Psoas muscle (tissue), 8 donors: ENCODE data around the gene NRIP3. TPM values are rescaled to one million over a fixed set of nuclear protein-coding genes. Genes with fewer than 3 reads are reported as not detected.
"Not testable (repeated sequence)": the region's sequence is repeated elsewhere in the genome, so short reads cannot be mapped to it uniquely, and the experiment has no call there.

Experiments
- ATAC-seq, 4 donors: fragments of 200-7000 bp; cut with Tn5 transposase; one replicate each; pipeline ENCODE4 v1.9.1; 2020; ENCODE audit warnings: moderate library complexity in 3 of 4, mild to moderate bottlenecking in 2 of 4
- DNase-seq, 2 donors: peaks; one replicate each; pipeline ENCODE4 v3.0.0-alpha.2; 2020
- H3K27ac ChIP-seq: fragments of 200-600 bp; one replicate; pipeline ENCODE4 v1.8.0; 2022
- H3K27me3 ChIP-seq, 3 donors: fragments of 200-600 bp in 1 of 3; one replicate each; pipeline versions ENCODE4 v1.6.1 to v1.8.0; 2013 to 2022; ENCODE audit warnings: low read length in 2 of 3, mild to moderate bottlenecking in 2 of 3, moderate library complexity in 1 of 3; ENCODE audit not compliant: insufficient read depth in 3 of 3
- H3K36me3 ChIP-seq, 2 donors: fragments of 200-600 bp in 1 of 2; one replicate each; pipeline versions ENCODE4 v1.6.1 to v1.8.0; 2013 to 2022; ENCODE audit warnings: low read depth in 1 of 2, mild to moderate bottlenecking in 1 of 2, moderate library complexity in 1 of 2; ENCODE audit not compliant: insufficient read depth in 1 of 2
- H3K4me1 ChIP-seq: fragments of 200-600 bp; one replicate; pipeline ENCODE4 v1.8.0; 2022
- H3K4me3 ChIP-seq: fragments of 200-600 bp; one replicate; pipeline ENCODE4 v1.8.0; 2022; ENCODE audit warnings: mild to moderate bottlenecking
- H3K9me3 ChIP-seq: fragments of 200-600 bp; one replicate; pipeline ENCODE4 v1.8.0; 2022
- WGBS, 3 donors: extraction: QIAGEN DNeasy Blood & Tissue Kit; methylation state at CpG; one replicate each; pipeline versions ENCODE4 v1.1.6 to v1.1.7; 2013; 5-methylcytosine and 5-hydroxymethylcytosine counted together
- intact Hi-C, 2 donors: fragments of 100-400 bp; cut with DNase I; formaldehyde crosslinking; loops; one replicate each; pipeline versions ENCODE4 v1.11.0 to v1.14.2; 2022
- polyA plus RNA-seq, 3 donors: library from polyadenylated mRNA; stranded (reverse); fragments of 200-250 nt; gene quantifications; one replicate each; pipeline ENCODE4 v1.2.3, GENCODE V29; 2013
- total RNA-seq, 4 donors: library from RNA; stranded (reverse); fragmentation: NEBNext Ultra II Directional in 2 of 4; extraction: Animal tissue kit (Norgen Biotek cat#: 25700) in 2 of 4; gene quantifications; one replicate each; pipeline versions ENCODE4 v1.2.1 to v1.2.4, GENCODE V29; 2021 to 2023
- TF ChIP-seq, protein P1 (sequence below): fragments of 200-600 bp; IDR thresholded peaks from one replicate; pipeline ENCODE4 v1.8.0; 2022; ENCODE audit warnings: antibody characterized with exemption
- donor health status: healthy with polysubstance abuse.
- donor health status: DM: no; HTN: no; CAD: no; lungs with moderate emphysema.
- donor health status: Bipolar disorder and iron deficiency.
- donor health status: healthy.
- donor health status: DM: yes; HTN: yes; CAD: no.
- donor health status: DM: no; HTN: no; CAD: no.
- donor health status: DM: no; HTN: no; CAD: no.
- donor health status: DM: yes; HTN: yes; CAD: no.

NRIP3 gene
- total and polyA plus RNA-seq, 7 donors: 0.09 to 2.1 (median 0.23) TPM; not detected in 1

DNA sequence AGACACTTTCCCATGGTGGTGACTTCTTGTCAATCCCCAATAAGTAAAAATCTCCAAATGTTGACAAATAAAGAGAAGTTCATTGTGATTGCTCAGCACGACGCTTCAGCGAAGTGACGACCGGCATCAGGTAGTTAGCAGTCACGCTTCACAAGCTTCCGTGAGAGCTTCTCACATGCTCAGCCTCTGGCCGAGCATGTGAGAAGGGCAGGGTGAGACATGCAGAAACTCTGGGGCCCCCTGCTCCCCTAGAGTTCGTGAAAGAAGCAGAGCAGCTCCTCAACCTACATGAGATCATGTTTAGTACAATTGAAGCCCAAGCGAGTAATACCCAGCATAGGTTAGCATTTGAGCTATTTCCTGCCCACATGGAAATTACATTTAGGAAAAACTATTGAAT, 66.6 kb downstream of the NRIP3 start:
- Histone ChIP-seq H3K27ac (no peak overlapping the region), H3K4me1 (no peaks in the 10 kb centered on the region), H3K36me3 (no peaks in the 10 kb centered on the region), H3K27me3 (peaks cover 0 to 3% (median 0%) of the 10 kb centered on the region in 3 donors), H3K4me3 (no peak overlapping the region), H3K9me3 (no peaks in the 10 kb centered on the region)
- WGBS, 3 donors: 74 to 81% (median 79%) methylated on average over 10 of the region's 10 CpGs
- ATAC-seq (no peak), DNase-seq (no peak)
- TF ChIP-seq, protein P1, sequence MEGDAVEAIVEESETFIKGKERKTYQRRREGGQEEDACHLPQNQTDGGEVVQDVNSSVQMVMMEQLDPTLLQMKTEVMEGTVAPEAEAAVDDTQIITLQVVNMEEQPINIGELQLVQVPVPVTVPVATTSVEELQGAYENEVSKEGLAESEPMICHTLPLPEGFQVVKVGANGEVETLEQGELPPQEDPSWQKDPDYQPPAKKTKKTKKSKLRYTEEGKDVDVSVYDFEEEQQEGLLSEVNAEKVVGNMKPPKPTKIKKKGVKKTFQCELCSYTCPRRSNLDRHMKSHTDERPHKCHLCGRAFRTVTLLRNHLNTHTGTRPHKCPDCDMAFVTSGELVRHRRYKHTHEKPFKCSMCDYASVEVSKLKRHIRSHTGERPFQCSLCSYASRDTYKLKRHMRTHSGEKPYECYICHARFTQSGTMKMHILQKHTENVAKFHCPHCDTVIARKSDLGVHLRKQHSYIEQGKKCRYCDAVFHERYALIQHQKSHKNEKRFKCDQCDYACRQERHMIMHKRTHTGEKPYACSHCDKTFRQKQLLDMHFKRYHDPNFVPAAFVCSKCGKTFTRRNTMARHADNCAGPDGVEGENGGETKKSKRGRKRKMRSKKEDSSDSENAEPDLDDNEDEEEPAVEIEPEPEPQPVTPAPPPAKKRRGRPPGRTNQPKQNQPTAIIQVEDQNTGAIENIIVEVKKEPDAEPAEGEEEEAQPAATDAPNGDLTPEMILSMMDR: no peak
- intact Hi-C loops: no loop called here

DNA sequence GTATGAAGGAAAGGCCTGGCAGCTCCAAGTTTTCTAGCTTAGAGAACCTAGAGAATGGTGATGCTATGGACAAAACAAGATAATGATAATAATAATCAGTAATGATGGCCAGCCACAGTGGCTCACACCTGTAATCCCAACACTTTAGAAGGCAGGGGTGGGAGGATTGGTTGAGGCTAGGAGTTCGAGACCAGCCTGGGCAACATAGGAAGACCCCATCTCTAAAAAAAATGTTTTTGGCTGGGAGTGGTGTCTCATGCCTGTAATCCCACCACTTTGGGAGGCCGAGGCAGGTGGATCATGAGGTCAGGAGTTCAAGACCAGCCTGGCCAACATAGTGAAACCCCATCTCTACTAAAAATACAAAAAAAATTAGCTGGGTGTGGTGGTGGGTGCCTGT, 68.0 kb downstream of the NRIP3 start:
- intact Hi-C loops, H3K27me3 ChIP-seq, DNase-seq, ATAC-seq, H3K36me3 ChIP-seq, H3K9me3 ChIP-seq, H3K27ac ChIP-seq, H3K4me3 ChIP-seq, H3K4me1 ChIP-seq: not testable (repeated sequence)
- WGBS, 3 donors: 82 to 93% (median 83%) methylated on average over 2 of the region's 2 CpGs

DNA sequence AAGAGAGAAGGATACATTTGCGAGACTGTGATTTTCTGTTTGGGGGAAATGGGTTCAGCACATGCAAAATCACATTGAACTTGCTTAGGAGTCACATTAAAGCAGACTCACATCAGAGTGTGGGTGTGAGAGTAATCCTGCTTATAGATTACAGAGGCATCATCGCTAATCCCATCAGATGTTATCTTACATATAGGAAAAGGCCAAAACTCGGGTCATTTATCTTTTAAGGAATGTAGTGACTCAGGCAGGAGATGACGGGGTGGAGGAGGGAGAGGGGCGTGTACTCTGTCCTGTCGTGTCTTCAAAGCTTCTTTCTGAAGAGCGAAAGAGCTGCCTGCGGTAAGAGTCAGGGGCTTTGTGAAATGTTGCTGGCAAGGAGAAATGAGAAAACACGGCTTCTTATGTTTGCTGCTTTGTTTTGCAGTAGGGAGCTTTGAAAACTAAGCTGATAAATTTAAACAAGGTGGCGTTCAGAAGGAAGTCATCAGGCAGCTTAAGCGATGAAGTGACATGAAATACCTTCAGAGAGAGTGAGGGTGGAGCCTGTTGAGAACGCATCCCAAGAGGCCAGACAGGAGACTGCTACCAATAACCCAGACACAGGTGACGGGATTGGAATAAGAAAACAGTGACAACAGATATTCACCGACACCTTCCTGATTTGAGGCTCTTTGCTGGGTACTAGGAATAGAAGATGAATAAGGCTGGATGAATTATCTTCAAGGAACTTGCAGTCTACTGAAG, 68.9 kb downstream of the NRIP3 start:
- TF ChIP-seq, protein P1: no peak
- Histone ChIP-seq H3K36me3 (no peaks in the 10 kb centered on the region), H3K9me3 (no peaks in the 10 kb centered on the region), H3K27me3 (no peaks in the 10 kb centered on the region), H3K4me1 (no peaks in the 10 kb centered on the region), H3K4me3 (no peak overlapping the region), H3K27ac (no peak overlapping the region)
- ATAC-seq (no peak), DNase-seq (no peak)
- 68 to 76% (median 71%) methylated on average over 14 of the region's 14 CpGs for WGBS, 3 donors
- intact Hi-C loops: no loop called here

DNA sequence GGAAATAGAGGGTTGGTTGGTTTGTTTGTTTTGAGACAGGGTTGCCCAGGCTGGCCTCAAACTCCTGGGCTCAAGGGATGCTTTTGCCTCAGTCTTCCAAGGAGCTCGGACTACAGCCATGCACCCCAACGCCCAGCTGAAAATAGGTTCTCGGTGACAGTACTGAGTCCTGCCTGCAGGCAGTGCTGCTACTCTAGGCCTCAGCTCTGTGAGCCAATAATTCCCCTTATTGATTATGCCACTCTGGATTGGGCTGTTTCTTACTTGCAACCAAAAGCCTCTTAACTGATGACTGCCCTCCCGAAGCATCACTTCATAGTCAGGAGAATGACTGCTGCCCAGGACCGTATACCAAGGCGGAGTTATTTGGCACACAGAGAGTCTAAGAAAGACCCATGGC, 69.9 kb downstream of the NRIP3 start:
- Histone ChIP-seq H3K27ac (no peak overlapping the region), H3K4me3 (no peak overlapping the region), H3K4me1 (no peaks in the 10 kb centered on the region), H3K36me3 (no peaks in the 10 kb centered on the region), H3K27me3 (no peaks in the 10 kb centered on the region), H3K9me3 (no peaks in the 10 kb centered on the region)
- intact Hi-C loops: no loop called here
- no peak for DNase-seq
- TF ChIP-seq, protein P1: no peak
- whole genome bisulfite sequencing, 3 donors: 86 to 91% (median 90%) methylated on average over 6 of the region's 6 CpGs
- no peak for ATAC-seq

GRCh38 chr11:8932564-8933180, 71.1 kb downstream of the NRIP3 start, which contains the start of gene C11orf16:
Gene C11orf16, minus strand, starts transcription at chr11:8932947. Its CDS starts 639 bp downstream, at chr11:8932308.
- TF ChIP-seq, protein P1: no peak
- DNase-seq (no peak), ATAC-seq (no peak)
- no peak within 1 kb of the TSS for H3K4me3 ChIP-seq
- H3K27ac ChIP-seq: no peak within 1 kb of the TSS
- H3K9me3 ChIP-seq: no peaks in the 10 kb centered on the region
- 65 to 77% (median 72%) methylated on average over 11 to 12 of the region's 12 CpGs for WGBS, 3 donors
- intact Hi-C loops: no loop called here
- H3K4me1 ChIP-seq: no peaks in the 10 kb centered on the region
- no peaks in the 10 kb centered on the region for H3K36me3 ChIP-seq
- no peaks in the 10 kb centered on the region for H3K27me3 ChIP-seq

Other genes starting within 250 kb of the NRIP3 start
- gene AKIP1, start 92.8 kb downstream of the NRIP3 start, total RNA-seq: 10 to 100 TPM; 11.3 to 22.7 (median 16.5) TPM
- gene AKIP1, start 92.8 kb downstream of the NRIP3 start, polyA plus RNA-seq: 10 to 100 TPM; 18.8 to 30.2 (median 21.6) TPM
- not detected for gene C11orf16, start 71.1 kb downstream of the NRIP3 start, total RNA-seq
- gene C11orf16, start 71.1 kb downstream of the NRIP3 start, polyA plus RNA-seq: not detected
- gene ASCL3, start 61.0 kb downstream of the NRIP3 start, total RNA-seq: not detected
- gene ASCL3, start 61.0 kb downstream of the NRIP3 start, polyA plus RNA-seq: not detected
- gene TMEM9B, start 39.6 kb downstream of the NRIP3 start, total RNA-seq: 10 to 100 TPM; 32.1 to 54.5 (median 36.0) TPM
- 10 to 100 TPM; 40.7 to 83.4 (median 73.3) TPM for gene TMEM9B, start 39.6 kb downstream of the NRIP3 start, polyA plus RNA-seq
- 1 to 10 TPM; 1.2 to 2.2 (median 1.5) TPM for gene SCUBE2, start 87.6 kb upstream of the NRIP3 start, total RNA-seq
- 1 to 10 TPM; 1.4 to 4.3 (median 1.7) TPM for gene SCUBE2, start 87.6 kb upstream of the NRIP3 start, polyA plus RNA-seq